Activated CD8-positive, alpha-beta memory T cell treated with anti-CD3 and anti-CD28 coated beads for 36 hours (primary cell): ENCODE measurements around the gene IGF1R. TPM values are rescaled to one million over a fixed set of nuclear protein-coding genes. Genes with fewer than 3 reads are reported as not detected.

Experiments used
- CTCF ChIA-PET: fragments of 350-600 bp; sonication (Branson Sonifier 250); formaldehyde crosslinking; loops from one replicate; lab custom pipeline; 2021; ENCODE audit warnings: antibody characterized with exemption; lab: Charles Lee
- POLR2A ChIA-PET: fragments of 350-600 bp; sonication (Branson Sonifier 250); formaldehyde crosslinking; loops from one replicate; lab custom pipeline; 2021; ENCODE audit warnings: antibody characterized with exemption; lab: Charles Lee
- total RNA-seq, 2 experiments: library from RNA; stranded (reverse); gene quantifications; one replicate each; pipeline ENCODE4 v1.2.3, GENCODE V29; 2021

IGF1R gene
- total RNA-seq, 2 experiments from 2014 or later: 10.5 to 11.3 TPM

GRCh38 chr15:98900356-98900755, 252.0 kb downstream of the IGF1R start:
- POLR2A ChIA-PET: no interaction called here
- CTCF ChIA-PET: no interaction called here

- CTCF ChIA-PET: no interaction called here
Observed at GRCh38 chr15:98901434-98902072, 253.2 kb downstream of the IGF1R start.

GRCh38 chr15:98902931-98903330, 254.6 kb downstream of the IGF1R start:
- ChIA-PET POLR2A (no interaction called here), CTCF (no interaction called here)

More at GRCh38 chr15:98901434-98902072, 253.2 kb downstream of the IGF1R start:
- POLR2A ChIA-PET: no interaction called here

- ChIA-PET CTCF (interaction anchor here (0.7 kb wide), 1 partner anchor 125 kb away, joined by 4 read pairs; no protein-coding TSS in a partner anchor), POLR2A (no interaction called here)
Observed at GRCh38 chr15:98903377-98904018, 255.2 kb downstream of the IGF1R start.

- ChIA-PET CTCF (interaction anchor here (1.5 kb wide), 1 partner anchor 126 kb away, joined by 3 read pairs; no protein-coding TSS in a partner anchor), POLR2A (interaction anchor here (0.5 kb wide), 1 partner anchor 266 kb away, joined by 5 read pairs; no protein-coding TSS in a partner anchor)
Observed at GRCh38 chr15:98904544-98904943, 256.2 kb downstream of the IGF1R start.

GRCh38 chr15:98905963-98906711, 257.8 kb downstream of the IGF1R start:
- ChIA-PET POLR2A (no interaction called here), CTCF (interaction anchor here (1.5 kb wide), 1 partner anchor 128 kb away, joined by 3 read pairs; no protein-coding TSS in a partner anchor)

GRCh38 chr15:98906712-98907083, 258.4 kb downstream of the IGF1R start:
- ChIA-PET POLR2A (no interaction called here), CTCF (no interaction called here)

GRCh38 chr15:98907927-98908471, 259.7 kb downstream of the IGF1R start:
- ChIA-PET POLR2A (no interaction called here), CTCF (no interaction called here)

GRCh38 chr15:98909968-98910885, 261.9 kb downstream of the IGF1R start:
- ChIA-PET POLR2A (no interaction called here), CTCF (no interaction called here)

GRCh38 chr15:98914626-98915025, 266.3 kb downstream of the IGF1R start:
- POLR2A ChIA-PET: no interaction called here
- CTCF ChIA-PET: no interaction called here

- POLR2A ChIA-PET: no interaction called here
- CTCF ChIA-PET: no interaction called here
Observed at GRCh38 chr15:98916826-98917225, 268.5 kb downstream of the IGF1R start.

GRCh38 chr15:98917417-98917816, 269.1 kb downstream of the IGF1R start:
- POLR2A ChIA-PET: no interaction called here
- CTCF ChIA-PET: no interaction called here

- CTCF ChIA-PET: no interaction called here
- POLR2A ChIA-PET: no interaction called here
Observed at GRCh38 chr15:98920091-98920880, 271.9 kb downstream of the IGF1R start.

- ChIA-PET CTCF (no interaction called here), POLR2A (no interaction called here)
Observed at GRCh38 chr15:98923171-98923570, 274.8 kb downstream of the IGF1R start.

GRCh38 chr15:98923579-98923978, 275.2 kb downstream of the IGF1R start:
- ChIA-PET POLR2A (no interaction called here), CTCF (no interaction called here)

- ChIA-PET POLR2A (no interaction called here), CTCF (no interaction called here)
Observed at GRCh38 chr15:98924401-98925049, 276.2 kb downstream of the IGF1R start.

- CTCF ChIA-PET: no interaction called here
- POLR2A ChIA-PET: no interaction called here
Observed at GRCh38 chr15:98926236-98926635, 277.9 kb downstream of the IGF1R start.

GRCh38 chr15:98927022-98927421, 278.7 kb downstream of the IGF1R start:
- ChIA-PET CTCF (no interaction called here), POLR2A (no interaction called here)
